Measurements from ENCODE around the gene BAAT.
A peak's percentile ranks its signal among the peaks of the same experiment; 100 is the strongest.

The BAAT gene

DNA sequence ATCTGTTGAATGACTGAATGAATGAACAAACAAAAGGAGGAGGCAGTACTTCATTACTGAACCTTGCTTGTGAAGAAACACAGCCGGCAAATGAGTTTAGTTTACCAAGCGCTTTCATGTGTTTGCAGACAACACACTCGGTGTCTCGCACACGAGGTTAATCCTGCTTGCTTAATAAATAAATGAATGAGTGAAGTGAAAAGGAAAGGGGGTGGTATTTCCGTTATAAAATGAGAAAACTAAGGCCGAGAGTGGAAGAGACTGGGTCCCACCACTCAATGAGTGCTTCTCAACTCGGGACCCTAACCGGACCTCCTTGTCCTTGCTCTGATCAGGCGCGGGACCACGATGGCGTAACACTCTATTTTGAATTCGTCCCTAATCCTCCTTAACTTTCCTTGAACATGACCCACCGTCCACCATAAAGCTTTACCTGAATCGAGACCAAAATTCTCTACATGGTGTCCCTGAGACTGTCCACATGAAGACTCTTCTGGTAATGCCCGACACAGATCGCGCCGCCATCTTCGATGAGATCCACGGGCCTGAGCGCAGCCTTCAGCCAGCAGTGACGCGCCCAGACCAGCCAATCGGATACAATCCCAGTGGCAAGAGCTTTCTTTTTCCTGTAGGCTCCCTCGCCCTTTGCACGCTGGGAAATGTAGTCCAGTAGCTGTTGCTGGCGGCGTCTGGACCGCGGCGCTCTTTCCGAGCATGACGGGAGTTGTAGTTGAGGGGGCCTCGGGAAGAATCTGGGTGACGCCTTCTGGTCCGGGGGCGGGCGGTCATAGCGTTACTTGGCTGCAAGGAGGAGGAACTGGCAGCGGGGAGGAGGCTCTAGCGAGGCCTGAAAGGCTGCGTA lies 13.5 kb upstream of the BAAT start, which contains the start of the genes MRPL50 and ZNF189:
MRPL50 (minus strand) TSS at position 551 of the 862 bp plus-strand sequence; CDS start at position 525, 26 bp downstream.
ZNF189 (plus strand) TSS at position 784 of the 862 bp plus-strand sequence. CDS start 306 bp downstream, outside the sequence.
- peak; percentile 99 for DNase-seq

DNA sequence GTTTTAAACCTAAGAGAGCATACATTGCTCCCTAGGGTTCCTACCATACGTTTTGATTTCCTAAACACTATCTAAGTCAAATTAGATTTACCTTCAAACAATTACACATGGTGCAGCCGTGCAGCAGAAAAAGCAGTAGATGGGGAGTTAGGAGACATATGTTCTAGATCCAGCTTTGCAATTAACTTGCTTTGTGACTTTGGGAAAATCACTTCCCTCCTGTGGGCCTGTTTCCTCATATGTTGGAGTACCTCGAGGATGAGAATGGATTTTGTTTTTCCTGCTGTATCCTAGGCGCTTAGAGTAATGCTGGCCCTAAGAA lies 12.9 kb upstream of the BAAT start:
- no peak for DNase-seq

DNA sequence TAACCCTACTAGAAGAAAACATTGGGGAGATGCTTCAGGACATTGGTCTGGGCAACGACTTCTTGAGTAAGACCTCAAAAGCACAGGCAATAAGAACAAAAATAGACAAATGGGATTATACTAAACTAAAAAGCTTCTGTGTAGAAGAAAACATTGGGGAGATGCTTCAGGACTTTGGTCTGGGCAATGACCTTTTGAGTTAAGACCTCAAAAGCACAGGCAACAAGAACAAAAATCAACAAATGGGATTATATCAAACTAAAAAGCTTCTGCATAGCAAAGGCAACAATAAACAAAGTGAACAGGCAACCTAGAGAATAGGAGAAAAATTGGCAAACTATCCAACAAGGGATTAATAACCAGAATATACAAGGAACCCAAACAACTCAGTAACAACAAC lies 9.9 kb upstream of the BAAT start:
- no peak for DNase-seq

DNA sequence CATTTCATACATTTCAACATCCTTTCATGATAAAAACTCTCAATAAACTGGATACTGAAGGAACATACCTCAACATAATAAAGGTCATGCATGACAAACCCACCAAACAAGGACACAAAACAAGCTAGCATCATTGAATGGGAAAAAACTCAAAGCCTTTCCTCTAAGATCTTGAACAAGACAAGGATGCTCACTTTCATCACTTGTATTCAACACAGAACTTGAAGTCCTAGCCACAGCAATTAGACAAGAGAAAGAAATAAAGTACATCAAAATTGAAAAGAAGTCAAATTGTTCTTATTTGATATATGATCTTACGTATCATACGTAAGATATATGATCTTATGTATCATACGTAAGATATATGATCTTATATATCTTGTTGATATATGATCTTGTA lies 8.3 kb upstream of the BAAT start:
- DNase-seq, result no peak

DNA sequence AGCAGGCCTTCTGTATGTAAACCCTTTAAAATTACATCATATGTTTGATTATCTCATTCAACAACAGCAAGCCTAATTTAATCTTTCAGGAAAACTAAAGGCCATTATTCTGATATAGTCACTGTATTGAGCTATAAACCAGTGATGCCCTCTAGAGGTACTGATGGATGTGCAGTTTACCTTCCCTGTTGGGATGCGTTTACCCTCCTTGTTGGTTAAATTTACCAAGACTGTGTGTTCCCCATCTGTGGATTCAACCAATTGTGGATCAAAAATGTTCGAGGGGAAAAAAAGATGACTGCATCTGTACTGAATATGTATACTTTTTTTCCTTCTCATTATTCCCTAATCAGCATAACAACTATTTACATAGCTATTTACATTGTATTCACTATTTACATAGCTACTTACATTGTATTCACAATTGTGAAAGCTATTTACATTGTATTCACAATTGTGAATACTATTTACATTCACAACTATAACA lies 3.7 kb upstream of the BAAT start:
- DNase-seq, result no peak

DNA sequence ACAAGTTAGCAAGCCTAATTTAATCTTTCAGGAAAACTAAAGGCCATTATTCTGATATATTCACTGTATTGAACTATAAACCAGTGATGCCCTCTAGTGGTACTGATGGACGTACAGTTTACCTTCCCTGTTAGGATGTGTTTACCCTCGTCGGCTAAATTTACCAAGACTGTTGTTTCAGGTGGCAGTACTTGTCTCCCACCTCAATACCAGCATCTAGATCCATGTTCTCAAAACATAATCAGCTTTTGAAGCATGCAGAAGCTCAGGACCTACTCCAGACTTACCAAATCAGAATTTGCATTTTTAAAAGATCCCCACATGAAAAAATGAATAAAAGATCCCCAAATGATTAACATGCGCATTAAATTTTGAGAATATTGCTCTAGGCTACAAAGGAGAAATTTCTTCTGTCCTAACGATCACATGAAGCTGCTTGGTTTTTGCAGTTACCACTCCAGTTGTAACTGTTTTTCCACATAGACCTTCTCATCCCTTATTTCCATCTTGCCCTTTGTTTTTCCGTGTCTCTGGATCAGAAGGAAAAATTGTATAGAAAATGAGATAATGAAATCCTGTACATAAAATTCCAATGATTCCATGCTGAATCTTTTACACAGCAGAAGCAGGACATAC lies 3.2 kb upstream of the BAAT start:
- peak; percentile 43 for DNase-seq

DNA sequence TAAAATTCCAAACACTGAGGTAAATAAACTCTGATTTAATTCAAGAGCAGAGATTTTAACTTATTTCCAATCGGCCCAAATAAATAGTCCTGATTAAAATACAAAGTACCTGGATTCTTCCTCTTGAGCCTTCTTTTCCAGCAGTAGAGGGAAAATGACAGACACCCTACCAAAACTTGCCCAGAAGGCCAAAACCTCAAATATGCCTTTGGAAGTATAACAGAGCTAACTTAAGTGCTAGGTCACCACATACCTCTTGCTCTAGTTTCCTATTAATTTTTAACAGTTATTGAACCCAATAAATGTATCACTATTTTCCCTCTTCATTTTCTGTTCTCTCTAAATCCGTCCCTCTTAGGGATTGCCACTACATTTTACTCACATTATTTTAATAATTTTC lies 1.4 kb downstream of the BAAT start:
- no peak for DNase-seq

DNA sequence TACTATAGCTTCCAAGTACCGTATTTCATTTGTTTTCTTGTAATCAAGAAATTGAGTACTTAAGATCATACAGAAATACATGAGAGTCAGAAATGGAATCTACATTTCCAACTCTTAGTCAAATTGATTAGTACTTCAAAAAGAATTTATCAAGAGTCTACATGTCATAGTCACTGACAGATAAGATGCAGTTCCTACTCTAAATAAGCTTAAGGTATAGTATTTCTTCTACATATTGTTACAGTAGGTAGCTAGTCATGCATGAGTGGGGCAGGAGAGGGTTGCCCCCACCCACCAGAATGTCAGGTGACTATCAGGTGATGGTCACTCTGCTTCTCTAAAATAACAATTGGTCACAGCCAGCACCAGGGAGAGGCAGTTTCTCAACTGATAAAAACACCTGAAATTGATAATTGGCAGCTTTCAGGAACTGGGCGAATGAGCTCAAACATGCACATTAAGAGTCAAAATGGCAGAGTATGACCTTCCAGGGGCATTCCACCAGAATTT lies 2.9 kb downstream of the BAAT start:
- no peak for DNase-seq

DNA sequence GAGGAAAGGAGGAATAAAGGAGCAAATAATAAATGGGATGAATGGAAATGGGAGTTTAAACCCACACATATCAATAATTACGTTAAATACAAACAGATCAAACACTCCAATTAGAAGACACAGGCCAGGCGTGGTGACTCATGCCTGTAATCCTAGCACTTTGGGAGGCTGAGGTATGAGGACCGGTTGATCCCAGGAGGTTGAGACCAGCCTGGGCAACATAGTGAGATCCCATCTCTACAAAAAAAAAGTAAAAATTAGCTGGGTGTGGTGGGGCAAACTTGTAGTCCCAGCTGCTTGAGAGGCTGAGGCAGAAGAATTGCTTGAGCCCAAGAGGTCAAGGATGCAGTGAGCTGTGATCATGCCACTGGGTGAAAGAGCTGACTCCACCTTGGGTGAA lies 3.7 kb downstream of the BAAT start:
- DNase-seq, result no peak

DNA sequence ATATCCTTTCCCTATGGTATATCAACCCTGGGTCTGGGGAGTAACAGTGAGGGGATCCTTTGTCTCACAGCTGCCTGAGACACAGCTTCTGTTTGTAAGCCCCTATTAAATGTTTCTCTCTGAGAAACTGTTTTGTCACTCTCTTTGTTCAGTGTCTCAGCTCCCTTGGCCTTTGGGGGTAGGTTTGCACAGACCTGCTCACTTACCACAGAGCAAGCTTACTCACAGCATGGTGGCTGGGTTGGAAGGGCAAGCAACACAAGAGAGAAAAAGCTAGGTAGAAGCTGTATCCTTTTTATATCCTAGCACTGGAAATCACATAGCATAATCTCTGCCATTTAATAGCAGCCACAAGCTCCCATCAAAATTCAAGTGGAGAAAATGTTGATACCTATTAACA lies 4.5 kb downstream of the BAAT start:
- no peak for DNase-seq

DNA sequence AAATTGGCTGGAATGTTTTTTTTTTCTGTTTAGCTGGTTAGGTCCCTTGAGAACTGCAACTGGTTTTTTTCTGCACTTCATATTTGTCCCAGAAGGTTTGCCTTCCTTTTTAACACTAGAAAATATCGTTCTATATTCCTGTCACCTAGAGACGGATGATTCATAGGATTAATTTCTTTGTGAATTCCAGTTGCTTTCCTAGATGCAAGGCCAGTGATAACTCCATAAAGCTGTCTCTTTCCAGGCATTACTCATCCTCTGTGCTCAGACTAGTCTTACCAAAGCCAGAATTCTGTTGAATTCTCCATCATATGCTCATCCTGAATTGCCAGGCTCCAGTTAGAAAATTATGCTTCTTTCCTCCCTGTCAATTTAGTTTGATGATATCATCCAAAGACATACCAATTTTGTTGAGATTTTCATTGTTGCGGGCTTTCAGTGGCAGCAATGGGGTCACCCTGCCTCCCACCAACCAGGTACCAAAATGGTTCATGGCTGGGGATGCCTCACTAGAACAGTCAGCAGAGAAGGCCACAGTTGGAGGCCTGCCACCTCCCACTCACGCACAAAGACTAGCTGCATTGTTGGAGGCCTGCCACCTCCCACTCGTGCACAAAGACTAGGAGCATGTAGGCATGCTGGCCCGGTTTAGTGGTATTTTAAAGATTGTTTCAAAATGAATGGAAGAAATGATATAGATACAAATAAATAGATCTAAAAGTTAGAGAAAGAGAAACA lies 8.5 kb downstream of the BAAT start:
- DNase-seq, result peak; percentile 96

DNA sequence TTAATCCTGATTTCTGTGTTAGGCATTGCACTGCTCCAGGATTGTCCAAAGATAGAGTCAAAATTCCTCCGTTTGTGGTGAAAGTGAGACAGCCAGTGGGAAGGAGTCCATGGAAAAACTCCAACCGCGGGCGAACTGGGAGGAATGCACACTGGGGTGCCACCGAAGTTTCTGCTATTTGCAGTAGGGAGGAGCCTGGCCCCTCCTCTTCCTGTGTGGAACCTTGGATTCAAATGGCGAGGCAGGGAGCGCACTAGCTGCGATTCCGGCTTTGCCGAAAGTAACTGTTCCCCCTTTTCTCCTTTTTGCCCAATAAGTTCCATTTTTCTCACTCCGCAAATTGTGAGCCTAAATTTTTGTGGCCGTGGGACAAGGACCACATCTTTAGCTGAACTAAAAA lies 9.3 kb downstream of the BAAT start:
- DNase-seq, result peak; percentile 35

DNA sequence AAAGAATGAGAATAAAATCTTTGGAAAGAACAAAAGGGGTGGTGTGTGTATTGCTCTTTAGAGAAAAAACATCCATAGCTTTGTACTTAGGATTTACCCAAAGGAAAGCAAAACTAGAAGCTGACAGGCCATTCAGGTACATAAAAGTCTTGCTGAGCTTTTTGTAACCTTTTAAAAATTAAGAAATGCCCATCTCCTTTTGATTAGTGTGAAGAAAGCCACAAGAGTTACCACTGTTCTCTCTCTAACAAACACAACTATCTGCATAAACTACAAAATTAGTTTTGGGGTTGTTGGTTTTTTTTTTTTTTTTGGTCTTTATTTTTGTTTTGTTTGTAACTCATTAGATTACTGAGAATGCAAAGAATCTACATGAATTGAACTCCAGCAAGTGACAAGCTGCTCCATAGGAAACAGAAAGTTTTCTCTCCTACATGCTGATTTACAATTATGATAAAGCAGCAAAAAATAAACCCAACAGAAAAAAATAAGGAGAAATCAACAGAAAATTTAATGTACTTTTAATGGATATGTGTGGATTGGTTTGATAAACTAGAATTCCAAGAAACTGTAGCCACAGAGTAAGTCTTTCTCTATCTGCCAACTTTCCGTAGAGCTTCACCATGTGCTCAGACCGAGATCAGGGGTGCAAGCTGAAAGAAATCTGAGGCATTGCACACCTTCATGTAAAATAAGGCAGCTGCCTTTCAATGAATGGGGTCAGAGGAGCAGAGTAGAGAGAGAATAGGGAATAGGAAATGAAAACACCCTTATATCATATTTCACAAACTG lies 12.3 kb downstream of the BAAT start:
- no peak for DNase-seq

DNA sequence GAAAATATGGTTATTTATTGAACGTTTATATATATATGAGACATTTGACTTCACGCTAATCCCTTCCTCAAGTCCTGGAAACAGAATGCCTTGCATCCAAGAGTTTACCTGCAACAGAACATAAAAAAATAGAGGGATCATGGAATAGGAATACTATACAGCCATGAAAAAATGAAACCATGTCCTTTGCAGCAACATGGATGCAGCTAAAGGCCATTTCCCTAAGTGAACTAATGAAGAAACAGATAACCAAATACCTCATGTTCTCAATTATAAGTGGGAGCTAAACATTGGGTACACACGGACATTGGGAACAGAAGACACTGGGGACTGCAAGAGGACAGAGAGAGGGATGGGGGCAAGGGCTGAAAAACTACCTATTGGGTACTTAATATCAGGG lies 13.0 kb downstream of the BAAT start:
- no peak for DNase-seq

DNA sequence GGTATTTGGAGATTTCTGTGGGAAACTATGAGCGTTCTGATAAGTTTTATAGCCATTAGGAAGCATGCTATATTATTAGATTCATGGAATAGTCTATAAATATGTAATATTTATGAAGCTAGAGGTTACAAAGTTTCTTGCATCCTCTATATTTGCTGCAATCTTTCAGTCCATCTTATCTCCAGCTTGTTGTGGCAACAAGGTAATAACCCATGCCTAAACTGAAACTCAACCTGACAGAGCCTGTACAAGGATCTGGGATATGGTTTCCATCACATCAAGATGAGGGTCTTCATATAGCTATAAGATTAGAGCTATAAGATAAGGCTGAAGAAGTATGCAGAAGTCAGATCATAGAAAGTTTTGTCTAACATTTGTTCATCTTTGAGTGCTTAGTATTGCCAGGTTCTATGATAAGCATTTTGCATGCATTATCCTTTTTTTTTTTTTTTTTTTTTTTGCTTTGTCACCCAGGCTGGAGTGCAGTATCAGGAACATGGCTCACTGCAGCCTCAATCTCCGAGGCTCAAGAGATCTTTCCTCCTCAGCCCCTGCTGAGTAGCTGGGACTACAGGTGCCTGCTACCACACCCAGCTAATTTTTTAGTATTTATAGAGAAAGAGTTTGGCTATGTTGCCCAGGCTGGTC lies 14.8 kb downstream of the BAAT start:
- DNase-seq, result no peak

DNA sequence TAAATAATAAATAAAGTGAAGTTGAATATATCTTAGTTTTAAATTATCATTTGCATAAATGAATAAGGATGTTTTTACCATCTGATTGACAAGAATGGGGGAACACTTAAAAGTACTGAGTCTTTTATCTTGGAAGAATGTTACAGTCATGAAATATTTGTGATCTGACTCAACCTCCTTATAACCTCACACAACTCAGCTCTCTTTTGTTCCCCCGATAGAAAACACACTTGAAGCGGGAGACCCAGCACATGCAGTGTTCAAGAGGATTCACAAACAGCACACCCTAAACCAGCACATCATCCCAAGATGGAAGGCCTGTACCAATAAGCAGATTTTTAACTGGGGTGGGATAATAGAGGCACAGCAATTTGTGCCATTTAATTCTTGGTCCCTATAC lies 15.5 kb downstream of the BAAT start:
- peak; percentile 71 for DNase-seq

DNA sequence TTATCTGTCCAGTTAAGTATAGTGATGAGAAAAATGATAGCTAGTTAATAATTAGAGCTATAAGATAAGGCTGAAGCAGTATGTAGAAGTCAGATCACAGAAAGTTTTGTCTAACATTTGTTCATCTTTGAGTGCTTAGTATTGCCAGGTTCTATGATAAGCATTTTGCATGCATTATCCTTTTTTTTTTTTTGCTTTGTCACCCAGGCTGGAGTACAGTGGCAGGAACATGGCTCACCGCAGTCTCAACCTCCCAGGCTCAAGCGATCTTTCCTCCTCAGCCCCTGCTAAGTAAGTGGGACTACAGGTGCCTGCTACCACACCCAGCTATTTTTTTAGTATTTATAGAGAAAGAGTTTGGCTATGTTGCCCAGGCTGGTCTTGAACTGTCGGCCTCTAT lies 17.5 kb downstream of the BAAT start:
- DNase-seq, result no peak

DNA sequence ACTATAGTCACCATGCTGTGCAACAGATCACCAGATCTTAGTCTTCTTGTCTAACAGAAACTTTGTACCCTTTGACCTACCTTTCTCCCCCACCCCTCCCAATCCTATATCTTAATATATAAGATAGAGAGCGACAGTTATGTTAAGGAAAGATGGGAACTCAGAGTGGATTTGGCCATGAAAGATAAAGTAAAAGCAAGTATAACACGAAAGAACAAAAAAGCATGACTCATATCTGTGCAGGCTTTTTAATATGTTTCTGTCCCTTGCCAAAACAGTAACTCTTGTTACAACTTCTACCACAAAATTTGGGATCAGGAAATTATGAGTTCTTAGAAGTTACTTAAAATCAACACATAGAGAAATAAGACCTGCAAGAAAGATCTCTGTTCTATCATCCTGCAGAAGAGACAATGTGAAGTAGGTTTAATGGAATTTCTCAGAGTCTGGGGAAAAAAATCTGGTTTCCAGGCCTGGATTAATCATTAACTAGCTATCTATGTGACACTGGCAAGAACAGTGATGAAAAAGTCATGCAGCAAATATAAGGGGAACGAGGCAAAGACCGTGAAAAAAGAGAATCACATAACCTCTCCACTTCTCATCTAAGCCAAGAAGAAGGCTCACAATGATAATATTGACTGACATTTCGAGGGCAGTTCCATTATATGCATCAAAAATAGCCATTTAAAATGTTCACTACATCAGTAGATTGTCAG lies 18.6 kb downstream of the BAAT start:
- DNase-seq, result peak; percentile 69

DNA sequence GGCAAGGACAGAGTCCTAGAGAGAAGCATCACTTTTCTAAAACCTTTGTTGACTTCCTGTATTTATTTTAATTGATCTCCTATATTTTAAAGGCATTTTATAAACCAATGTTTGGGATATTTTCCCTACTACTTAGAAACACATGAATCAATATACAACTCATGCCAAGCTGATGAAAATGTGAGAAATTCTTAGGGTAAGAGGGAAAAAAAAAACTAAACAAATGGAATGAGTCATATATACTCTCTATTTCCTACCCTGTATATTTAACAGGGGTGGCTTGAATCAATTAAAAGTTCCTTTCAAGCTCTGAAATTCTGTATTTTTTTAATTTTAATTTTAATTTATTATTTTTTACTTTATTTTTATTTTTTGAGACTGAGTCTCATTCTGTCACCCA lies 19.6 kb downstream of the BAAT start:
- DNase-seq, result peak; percentile 81

DNA sequence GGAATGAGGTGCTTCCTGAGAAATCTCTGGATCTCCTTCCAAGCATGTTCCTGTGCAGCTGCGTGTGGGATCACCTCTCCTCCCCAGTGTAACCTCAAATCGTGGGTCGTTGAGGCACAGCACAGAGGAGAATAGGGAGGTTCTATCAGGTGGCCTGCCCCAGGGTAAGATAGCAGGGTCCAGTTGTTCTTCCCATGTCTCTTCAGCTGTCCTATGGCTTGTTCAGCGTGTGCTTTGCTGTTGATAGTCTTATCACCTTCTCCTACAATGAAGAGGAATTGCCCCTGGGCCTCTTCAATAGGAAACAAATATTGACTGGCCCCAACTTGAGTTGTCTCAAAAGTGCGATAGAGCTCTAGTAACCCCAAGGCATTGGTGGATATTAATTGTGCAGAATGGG lies 22.4 kb downstream of the BAAT start:
- DNase-seq, result no peak

DNA sequence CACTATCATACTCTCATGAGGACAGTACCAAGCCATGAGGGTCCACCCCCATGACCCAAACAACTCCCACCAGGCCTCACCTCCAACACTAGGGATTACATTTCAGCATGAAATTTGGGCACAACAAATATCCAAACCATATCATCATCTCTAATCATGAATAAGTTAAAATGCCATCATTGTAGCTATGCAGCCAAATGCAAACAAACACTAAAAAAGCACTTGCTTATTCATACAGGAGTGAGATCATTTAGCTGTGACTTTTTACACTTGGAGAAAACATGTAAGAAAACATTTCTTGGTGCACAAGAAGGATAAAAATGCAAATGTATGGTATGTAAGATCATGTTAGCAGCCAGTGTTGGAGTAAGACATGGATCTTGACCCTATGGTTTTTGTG lies 24.2 kb downstream of the BAAT start:
- no peak for DNase-seq

All from fibroblast of skin of right quadriceps (primary cell).